Endothelial cell of umbilical vein (primary cell): Measurements from ENCODE around the gene TCEA2.

Experiments
- CTCF ChIP-seq, 2 donors: IDR thresholded peaks; 1 replicate in 1 of 2; 2 replicates in 1 of 2; pipeline ENCODE4 v1.5.1; 2011; ENCODE audit warnings: low read length in 2 of 2, mild to moderate bottlenecking in 2 of 2, moderate library complexity in 2 of 2, control low read depth in 1 of 2, inconsistent platforms in 1 of 2, low read depth in 1 of 2; ENCODE audit not compliant: insufficient read depth in 1 of 2; ENCODE audit errors: extremely low read depth in 1 of 2
- EZH2 ChIP-seq: IDR thresholded peaks from 2 replicates; pipeline ENCODE4 v1.6.1; 2012; ENCODE audit warnings: borderline replicate concordance, low read depth, mild to moderate bottlenecking, moderate library complexity, low read length, inconsistent platforms; ENCODE audit not compliant: severe bottlenecking
- MYC ChIP-seq: IDR thresholded peaks from one replicate; pipeline ENCODE4 v1.6.1; 2011; ENCODE audit warnings: mild to moderate bottlenecking, low read depth, low read length
- POLR2AphosphoS5 ChIP-seq: IDR thresholded peaks from 2 replicates; pipeline ENCODE4 v1.6.1; 2012; ENCODE audit warnings: low read depth, mild to moderate bottlenecking, control low read depth, low read length, moderate library complexity; ENCODE audit not compliant: insufficient read depth

GRCh38 chr20:64086801-64087200, 23.8 kb downstream of the TCEA2 start:
- TF ChIP-seq CTCF (IDR thresholded peaks at IDR 0.05; ENCODE audit: extremely low read depth in 1 of 2, insufficient read depth in 1 of 2, low read depth in 1 of 2, low read length in 2 of 2) (no peak), EZH2 (no peak), MYC (no peak), POLR2AphosphoS5 (no peak)
